NCI-H1092 (cell line): ENCODE results near the gene CFB.

Experiments
- DNase-seq: peaks from one replicate; lab custom pipeline; 2025; lab: John Stamatoyannopoulos, UW

Gene CFB

DNA sequence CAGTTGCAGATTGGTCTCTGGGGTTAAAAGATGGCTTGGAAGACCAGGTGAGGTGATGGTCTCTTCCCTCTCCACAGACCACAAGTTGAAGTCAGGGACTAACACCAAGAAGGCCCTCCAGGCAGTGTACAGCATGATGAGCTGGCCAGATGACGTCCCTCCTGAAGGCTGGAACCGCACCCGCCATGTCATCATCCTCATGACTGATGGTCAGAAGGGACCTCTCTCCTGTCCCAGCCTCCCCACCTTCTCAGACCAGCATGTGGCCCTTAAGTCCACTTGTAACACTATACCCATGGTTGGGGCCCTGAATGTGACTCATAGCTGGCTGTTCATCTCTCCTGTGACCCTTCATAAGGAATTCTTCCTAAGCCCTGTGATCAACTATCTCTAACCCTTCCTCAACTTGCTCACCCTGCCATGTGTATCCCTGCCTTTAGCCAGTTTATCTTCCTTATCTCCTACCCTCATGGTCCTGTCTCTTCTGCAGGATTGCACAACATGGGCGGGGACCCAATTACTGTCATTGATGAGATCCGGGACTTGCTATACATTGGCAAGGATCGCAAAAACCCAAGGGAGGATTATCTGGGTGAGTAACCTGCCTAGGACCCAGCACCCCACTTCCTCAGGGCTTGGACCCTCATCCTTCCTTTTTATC lies 3.0 kb downstream of the CFB start:
- DNase-seq = no peak

DNA sequence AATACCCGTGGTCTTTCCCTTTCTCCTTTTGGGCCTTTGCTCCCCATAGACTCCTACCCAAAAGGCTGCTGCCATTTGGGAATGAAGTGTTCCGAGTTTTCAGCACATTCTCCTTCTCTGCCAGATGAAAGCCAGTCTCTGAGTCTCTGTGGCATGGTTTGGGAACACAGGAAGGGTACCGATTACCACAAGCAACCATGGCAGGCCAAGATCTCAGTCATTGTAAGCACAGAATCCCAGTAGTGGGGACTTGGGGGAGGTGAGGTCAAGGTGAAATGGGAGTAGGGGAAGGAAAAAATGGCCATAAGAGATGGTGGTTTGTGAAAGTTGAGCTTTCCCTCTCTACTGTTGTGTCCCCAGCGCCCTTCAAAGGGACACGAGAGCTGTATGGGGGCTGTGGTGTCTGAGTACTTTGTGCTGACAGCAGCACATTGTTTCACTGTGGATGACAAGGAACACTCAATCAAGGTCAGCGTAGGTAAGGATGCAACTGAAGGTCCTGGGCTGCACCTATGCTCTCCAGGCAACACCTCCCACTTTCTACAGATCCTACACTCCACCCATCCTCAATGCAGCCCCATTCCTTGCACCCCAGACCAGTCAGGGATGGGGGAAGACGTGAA lies 4.1 kb downstream of the CFB start:
- DNase-seq = no peak

DNA sequence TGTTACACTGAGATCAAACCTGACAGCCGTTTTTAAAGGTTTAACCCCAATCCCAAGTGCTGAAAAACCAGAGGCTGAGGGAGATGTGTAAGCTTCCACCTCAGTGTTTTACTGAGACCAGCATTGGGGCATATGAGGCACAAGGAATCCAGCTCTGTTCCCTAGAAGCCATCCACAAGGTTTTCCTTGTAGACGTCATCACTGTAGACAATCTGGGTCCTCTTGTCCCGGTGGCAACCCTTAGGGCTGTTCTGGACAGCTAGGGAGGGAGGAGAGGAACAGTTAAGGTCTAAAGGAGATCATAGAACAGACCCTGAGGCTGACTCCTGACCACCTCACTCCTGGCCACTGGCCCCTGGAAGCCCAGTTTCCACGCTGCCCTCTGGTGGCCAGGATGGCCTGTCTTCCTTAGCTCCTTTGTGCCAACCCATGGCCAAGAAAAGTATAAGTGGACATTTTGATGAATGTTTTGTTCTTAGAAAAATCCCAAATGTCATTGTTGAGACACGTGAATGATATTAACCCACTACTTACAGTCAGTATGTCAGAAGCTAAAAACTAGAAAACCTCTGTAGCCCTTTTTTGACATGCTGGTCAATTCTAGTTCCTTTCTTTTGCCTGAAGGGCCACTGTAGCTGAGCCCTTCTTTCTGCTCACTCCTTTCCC lies 6.4 kb downstream of the CFB start:
- DNase-seq = peak; percentile 6

DNA sequence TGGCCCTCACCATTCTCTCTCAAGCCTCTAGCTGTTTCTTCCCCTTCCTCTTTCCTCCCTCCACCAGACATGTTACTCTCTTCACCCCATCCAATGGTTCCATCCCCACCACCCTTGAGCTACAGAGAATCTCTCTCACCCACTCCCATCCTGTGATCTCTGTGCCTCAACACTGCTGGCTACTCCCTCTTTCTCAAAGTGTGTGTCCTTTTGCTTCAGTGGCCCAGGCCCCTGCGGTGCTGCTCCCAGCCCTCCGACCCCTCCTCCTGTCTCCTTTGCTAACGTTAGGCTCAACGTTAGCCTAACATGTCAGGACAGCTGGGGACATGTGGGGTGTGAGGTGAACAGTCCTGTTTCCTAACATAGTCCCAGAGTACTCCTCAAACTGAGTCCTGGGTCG lies 7.0 kb downstream of the CFB start:
- DNase-seq = no peak

DNA sequence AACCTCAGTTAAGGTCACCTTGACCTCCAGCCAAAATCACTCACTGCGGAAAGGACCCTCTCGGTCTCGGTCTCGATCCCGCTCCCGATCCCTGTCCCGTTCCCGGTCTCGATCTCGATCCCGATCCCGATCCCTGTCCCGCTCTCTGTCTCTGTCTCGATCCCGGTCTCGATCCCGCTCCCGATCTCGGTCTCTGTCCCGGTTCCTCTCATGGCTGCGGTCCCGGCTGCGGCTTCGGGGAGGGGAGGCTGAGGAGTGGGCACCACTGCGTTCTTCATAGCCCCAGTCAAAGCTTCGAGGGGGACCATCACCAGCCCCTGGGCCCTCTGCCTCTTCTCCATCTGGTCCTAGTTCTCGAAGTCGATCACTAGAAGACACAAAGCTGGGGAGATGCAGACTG lies 8.6 kb downstream of the CFB start:
- DNase-seq = no peak

DNA sequence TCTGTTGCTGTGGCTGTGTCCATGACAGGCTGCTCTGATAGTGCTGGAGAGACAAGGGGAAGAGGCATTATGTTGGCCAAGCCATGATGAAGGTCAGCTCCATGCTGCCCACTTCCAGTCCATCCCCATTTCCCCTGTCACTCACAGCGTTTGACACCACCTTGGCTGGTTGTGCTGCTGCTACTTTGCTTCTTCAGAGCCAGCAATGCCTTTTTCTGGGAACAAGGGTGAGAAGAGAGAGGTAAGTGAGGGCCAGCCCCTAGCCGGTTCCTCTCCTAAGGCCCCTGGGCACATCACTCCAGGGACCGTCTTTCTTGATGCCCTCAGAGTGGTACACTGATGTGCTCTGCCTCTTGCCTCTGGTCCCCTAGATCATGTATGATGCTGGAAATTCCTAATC lies 10.9 kb downstream of the CFB start:
- no peak for DNase-seq

DNA sequence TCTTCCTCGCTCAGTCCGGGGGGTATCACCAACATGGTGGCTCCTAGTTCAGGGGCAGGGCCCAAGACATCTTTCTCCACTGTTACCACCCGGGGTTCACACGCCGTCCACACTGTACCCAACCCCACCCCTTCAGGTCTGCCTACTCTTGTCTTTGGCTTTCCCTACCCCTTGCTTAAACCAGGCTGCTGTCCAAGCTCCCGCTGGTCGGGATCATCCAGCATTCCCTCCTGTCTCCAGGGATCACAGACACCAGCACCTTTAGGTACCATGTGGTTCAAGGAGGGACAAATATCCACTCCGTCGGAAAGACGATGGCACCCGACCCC lies 12.5 kb downstream of the CFB start:
- no peak for DNase-seq

DNA sequence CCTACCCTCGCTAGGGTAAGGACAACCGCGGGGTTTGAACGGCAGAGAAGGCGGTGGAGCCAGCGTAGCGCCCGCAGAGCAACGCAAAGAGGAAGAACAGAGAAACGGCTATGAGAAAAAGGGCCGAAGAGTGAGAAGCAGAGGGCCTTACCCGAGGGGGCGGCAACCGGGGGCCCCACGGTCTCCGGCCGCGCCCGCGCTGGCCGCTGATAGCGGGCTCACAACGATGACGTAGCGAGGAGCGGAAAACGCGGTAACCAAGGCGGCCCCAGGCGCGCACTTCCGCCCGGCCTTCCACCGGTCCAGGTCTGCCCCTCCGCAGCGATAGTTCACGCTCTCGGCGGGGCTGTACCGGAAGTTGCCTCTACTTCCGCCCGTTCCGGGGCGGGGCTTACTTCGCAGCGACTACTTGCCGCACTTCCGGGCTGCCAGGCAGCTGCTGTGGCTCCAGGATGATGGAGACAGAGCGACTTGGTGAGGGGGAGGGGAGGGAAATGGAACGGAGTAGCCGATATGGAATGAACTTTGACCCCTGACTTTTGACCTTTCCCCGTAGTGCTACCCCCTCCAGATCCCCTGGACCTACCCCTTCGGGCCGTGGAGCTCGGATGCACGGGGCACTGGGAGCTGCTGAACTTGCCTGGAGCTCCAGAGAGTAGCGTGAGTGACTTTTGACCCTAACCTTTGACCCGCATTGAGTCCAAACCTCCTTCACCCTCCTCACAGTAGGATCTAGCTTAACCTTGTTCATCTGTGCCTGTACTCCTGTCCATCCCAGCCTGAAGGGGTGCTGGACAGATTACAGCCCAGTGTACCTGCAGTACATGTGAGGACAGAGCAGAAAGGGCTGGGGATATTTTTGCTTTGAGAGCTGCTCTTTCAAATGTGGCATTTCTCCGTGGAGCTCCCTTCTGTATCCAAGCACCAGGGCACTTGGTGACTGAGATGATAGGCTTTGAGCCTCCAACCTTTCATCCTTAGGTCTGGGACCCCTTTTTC lies 13.1 kb downstream of the CFB start, which contains the start of the genes NELFE and SKIC2:
NELFE (minus strand) TSS at position 231 of the 999 bp plus-strand sequence. CDS start 525 bp downstream, outside the sequence.
SKIC2 (plus strand) TSS at position 435 of the 999 bp plus-strand sequence; CDS start at position 453, 18 bp downstream.
- DNase-seq = peak; percentile 94

DNA sequence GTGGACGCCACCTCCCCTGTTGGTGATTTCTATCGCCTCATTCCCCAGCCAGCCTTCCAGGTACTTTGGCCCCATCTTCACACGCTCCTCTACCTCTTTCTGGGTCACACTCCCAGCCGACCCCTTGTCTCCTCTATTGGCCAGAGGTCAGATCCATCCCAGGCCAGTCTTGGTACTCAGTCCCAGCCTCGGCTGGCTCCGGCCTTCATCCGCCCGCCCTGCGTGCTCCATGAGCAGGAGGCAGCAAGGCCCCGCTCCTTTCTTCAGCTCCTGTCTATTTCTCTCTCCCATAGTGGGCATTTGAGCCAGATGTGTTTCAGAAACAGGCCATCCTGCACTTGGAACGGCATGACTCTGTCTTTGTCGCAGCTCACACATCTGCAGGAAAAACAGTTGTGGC lies 15.7 kb downstream of the CFB start:
- DNase-seq = no peak

DNA sequence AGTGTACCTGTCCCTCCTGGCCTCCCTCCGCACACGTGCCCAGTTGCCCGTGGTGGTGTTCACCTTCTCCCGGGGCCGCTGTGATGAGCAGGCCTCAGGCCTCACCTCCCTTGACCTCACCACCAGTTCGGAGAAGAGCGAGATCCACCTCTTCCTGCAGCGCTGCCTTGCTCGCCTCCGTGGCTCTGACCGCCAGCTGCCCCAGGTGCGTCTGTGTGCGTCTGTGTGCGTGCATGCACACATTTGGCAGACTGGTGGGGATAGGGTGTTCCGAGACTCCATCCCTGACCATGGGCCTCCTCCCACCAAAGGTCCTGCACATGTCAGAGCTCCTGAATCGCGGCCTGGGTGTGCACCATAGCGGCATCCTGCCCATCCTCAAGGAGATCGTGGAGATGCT lies 18.0 kb downstream of the CFB start:
- DNase-seq = no peak

DNA sequence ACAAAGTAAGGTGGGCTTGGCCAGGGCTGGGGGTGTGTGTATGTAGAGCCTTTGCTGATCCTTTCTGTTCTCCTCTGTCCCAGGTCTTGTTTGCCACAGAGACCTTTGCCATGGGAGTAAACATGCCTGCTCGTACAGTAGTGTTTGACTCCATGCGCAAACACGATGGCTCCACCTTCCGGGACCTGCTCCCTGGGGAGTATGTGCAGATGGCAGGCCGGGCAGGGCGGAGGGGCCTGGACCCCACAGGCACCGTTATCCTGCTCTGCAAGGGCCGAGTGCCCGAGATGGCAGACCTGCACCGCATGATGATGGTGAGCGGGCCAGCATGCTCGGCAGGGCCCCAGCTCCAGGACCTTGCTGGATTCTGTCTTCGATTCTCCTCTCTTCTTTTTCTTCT lies 19.8 kb downstream of the CFB start:
- no peak for DNase-seq

DNA sequence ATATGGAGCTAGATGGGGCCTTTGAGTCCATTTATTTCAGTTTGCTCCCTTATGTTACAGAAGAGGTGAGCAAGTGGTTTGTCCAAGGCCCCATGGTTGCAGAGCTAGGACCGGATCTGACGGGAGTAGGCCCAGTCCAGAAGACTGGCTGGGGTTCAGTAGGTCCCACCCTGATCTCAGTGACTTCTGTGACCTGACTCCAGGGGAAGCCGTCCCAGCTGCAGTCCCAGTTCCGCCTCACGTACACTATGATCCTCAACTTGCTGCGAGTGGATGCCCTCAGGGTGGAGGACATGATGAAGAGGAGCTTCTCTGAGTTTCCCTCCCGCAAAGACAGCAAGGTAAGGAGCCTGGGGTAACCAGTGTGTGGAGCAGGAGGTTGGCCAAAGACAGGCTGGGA lies 20.6 kb downstream of the CFB start:
- DNase-seq = no peak

DNA sequence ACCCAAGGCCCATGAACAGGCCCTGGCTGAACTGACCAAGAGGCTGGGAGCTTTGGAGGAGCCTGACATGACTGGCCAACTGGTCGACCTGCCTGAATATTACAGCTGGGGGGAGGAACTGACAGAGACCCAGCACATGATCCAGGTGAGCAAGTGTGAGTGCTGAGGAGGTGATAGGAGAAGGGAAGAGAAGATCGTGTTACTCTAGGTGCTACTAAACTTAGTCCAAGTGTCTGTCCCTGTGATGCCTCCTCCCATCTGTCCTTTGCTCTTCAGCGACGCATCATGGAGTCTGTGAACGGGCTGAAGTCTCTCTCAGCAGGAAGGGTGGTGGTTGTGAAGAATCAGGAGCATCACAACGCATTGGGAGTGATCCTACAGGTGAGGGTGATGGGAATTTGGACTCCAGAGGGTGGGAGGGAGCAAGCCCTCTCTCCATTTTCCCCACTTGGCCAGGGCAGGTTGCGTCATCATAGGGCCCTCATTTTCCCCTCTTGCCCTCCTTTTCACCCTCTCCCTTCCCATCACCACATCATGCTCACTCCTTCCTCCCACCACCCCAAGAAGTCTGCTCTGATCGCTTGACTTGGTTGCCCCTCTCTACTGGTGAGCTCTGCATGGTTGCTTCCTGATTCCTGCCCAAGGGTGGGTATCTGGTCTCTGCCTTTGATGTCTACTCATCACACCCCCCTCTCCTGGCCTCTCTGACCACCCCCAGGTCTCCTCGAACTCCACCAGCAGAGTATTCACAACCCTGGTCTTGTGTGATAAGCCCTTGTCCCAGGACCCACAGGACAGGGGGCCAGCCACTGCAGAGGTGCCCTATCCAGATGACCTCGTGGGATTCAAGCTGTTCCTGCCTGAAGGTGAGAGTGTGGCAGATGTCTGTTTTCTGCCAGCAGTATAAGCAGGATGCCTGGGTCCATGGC lies 21.4 kb downstream of the CFB start:
- DNase-seq = no peak

DNA sequence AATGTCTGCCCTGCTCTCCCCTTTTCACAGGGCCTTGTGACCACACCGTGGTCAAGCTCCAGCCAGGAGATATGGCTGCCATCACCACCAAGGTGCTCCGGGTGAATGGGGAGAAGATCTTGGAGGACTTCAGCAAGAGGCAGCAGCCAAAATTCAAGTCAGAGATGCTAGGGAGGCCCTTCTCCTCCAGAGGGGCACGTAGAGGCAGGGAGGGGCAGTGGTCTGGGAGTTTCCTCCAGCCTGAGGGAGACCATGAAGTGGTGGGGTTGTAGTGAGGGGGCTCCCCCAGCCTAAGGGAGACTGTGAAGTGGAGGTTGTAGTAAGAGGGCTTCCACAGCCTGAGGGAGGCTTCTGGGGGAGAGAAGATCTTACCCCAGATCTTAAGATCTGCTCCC lies 22.0 kb downstream of the CFB start:
- no peak for DNase-seq

DNA sequence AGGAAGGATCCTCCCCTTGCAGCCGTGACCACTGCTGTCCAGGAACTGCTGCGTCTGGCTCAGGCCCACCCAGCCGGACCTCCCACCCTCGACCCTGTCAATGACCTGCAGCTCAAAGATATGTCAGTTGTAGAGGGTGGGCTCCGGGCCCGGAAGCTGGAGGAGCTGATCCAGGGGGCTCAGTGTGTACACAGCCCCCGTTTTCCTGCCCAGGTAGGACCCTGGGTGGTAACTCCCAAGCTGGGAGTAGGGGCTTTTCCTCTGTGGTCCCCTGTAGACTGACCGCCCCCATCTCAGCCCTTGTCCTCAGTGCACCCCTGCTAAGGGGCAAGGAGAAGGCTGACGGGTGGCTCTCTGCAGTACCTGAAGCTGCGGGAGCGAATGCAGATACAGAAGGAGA lies 22.4 kb downstream of the CFB start:
- DNase-seq = no peak

DNA sequence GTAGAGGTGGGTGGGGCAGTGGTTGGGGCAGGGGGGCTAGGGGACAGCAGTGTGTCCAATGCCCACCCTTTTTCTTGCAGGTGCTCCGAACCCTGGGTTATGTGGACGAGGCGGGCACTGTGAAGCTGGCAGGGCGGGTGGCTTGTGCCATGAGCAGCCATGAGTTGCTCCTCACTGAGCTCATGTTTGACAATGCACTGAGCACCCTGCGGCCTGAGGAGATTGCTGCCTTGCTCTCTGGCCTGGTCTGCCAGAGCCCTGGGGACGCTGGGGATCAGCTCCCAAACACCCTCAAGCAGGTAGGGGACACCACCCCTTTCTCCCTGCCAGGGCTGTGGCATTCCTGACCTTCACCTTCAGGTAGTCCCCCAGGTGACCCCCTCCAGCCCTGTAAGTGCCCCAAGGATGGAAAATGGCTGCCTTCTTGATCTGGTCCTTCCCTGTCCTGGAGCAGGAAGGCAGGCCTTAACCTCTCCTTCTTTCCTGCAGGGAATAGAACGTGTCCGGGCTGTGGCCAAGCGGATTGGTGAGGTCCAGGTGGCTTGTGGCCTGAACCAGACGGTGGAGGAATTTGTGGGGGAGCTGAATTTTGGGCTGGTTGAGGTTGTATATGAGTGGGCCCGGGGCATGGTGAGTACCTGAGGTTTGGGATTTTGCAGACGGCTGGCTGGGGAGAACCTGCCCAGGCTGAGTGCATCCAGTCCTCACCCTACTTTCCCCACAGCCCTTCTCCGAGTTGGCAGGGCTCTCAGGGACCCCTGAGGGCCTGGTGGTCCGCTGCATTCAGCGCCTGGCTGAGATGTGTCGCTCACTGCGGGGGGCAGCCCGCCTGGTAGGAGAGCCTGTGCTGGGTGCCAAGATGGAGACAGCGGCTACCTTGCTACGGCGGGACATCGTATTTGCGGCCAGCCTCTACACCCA lies 23.2 kb downstream of the CFB start:
- DNase-seq = no peak

DNA sequence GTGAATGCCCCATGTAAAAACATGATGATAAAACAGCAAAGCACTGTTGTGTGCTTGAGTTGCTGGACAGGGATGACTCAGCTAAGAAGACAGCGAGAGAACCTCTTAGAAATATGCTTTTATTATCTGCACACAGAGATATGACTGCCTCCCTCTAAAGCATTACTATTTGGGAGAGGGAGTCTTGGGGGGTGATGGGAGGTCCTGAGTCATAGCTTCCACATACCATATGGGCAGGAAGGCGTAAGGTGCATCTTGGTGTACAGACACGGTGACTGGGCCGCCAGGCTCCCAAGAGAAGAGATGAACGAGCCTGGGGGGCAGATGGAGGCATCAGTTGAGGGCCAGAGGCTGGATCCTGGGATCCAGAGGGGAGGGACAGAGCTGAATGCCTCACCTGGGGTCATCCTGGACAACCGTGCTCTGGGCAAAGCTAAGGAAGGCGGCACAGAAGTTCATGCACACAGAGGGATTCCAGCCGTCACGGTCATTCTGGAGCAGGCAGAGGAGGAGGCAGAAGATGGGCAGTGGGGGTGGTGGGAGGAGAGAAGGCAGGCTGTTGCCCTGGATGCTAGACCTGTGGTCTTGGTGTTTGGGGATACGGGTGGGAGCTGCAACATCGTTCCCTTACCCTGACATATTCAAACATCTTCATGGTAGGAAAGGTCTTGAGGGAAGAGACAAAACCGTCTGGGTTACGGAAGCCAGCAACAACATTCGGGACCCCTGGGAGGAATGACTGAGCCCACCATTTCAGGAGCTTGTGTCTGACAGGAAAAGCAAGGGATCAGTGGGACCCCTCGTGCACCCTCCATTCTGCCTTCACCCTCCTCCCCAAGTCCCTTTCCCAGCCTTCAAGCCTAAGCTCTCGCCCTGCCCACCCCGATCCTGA lies 24.1 kb downstream of the CFB start:
- DNase-seq = no peak

DNA sequence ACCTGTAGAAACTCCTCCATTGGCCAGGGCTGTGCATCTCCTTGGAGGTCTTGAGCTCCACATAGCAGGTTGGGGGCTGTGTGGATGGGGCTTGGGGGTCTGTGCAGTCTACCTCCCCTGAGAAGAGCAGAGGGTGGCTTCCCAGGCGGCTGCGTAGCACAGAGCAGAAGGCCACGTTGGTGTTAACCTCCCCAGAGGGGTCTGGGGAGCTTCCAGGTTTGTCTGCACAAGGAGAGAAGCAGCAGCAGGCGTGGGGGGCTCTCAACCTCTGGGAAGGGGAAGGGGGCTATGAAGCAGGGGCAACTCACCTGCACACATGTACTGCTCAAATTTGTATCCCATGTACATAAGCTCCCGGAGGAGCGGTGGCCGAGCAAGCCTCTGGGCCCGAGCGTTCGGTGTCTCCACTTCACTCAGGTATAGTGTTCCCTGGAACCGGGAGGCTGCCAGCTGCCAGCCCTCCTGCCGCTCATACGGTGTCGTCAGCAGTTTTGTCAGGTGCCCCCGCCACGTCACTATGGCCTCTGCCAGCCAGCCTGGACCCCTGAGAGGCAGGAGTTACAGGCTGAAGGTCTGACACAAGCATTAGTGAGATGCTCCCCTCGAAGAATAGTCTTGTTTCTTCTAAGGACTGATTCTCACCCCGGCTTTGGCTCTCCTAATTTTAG lies 24.8 kb downstream of the CFB start:
- DNase-seq = no peak
